Mesendoderm (in vitro differentiated cells): ENCODE data around the gene DCTN2.
"Not testable (repeated sequence)": the region's sequence is repeated elsewhere in the genome, so short reads cannot be mapped to it uniquely, and the experiment has no call there.

ENCODE experiments used
- DNase-seq: peaks from one replicate; pipeline ENCODE4 v3.0.0; 2013
- H2AK5ac ChIP-seq: 2 replicates; pipeline ENCODE4 v1.6.1; 2013; ENCODE audit warnings: low read length, inconsistent platforms
- H2BK120ac ChIP-seq: 2 replicates; pipeline ENCODE4 v1.6.1; 2013; ENCODE audit warnings: low read depth, mild to moderate bottlenecking, low read length, moderate library complexity, mixed read lengths
- H2BK15ac ChIP-seq: replicated peaks from 2 replicates; pipeline ENCODE4 v1.6.1; 2013; ENCODE audit warnings: low read depth, mild to moderate bottlenecking, moderate library complexity
- H2BK5ac ChIP-seq: 2 replicates; pipeline ENCODE4 v1.6.1; 2013; ENCODE audit warnings: low read length, inconsistent platforms
- H3K18ac ChIP-seq: 2 replicates; pipeline ENCODE4 v1.6.1; 2013; ENCODE audit warnings: mild to moderate bottlenecking, low read length, mixed read lengths
- H3K23ac ChIP-seq: one replicate; pipeline ENCODE4 v1.6.1; 2013; ENCODE audit warnings: low read length
- H3K27ac ChIP-seq: 2 replicates; pipeline ENCODE4 v1.5.1; 2013; ENCODE audit warnings: low read depth, mild to moderate bottlenecking, inconsistent platforms, low read length, moderate library complexity
- H3K27me3 ChIP-seq: 2 replicates; pipeline ENCODE4 v1.6.1; 2013; ENCODE audit warnings: low read length, control low read depth, mild to moderate bottlenecking, inconsistent platforms; ENCODE audit not compliant: insufficient read depth, poor library complexity
- H3K36me3 ChIP-seq: 2 replicates; pipeline ENCODE4 v1.6.1; 2013; ENCODE audit warnings: low read length, inconsistent platforms; ENCODE audit not compliant: control insufficient read depth, insufficient read depth
- H3K4ac ChIP-seq: one replicate; pipeline ENCODE4 v1.6.1; 2013; ENCODE audit warnings: low read depth, mild to moderate bottlenecking, low read length, moderate library complexity
- H3K4me1 ChIP-seq: 2 replicates; pipeline ENCODE4 v1.6.1; 2013; ENCODE audit warnings: low read depth, low read length, inconsistent platforms; ENCODE audit not compliant: control insufficient read depth
- H3K4me2 ChIP-seq: 2 replicates; pipeline ENCODE4 v1.6.1; 2013; ENCODE audit warnings: low read length
- H3K4me3 ChIP-seq: 2 replicates; pipeline ENCODE4 v1.5.1; 2013; ENCODE audit warnings: mild to moderate bottlenecking, low read length
- H3K56ac ChIP-seq: one replicate; pipeline ENCODE4 v1.6.1; 2013; ENCODE audit warnings: low read length
- H3K79me1 ChIP-seq: 2 replicates; pipeline ENCODE4 v1.6.1; 2013; ENCODE audit warnings: low read length, inconsistent platforms
- H3K79me2 ChIP-seq: 2 replicates; pipeline ENCODE4 v1.6.1; 2013; ENCODE audit warnings: mild to moderate bottlenecking, low read length; ENCODE audit not compliant: control insufficient read depth, insufficient read depth
- H3K9ac ChIP-seq: 2 replicates; pipeline ENCODE4 v1.6.1; 2013; ENCODE audit warnings: low read length, inconsistent platforms
- H4K5ac ChIP-seq: one replicate; pipeline ENCODE4 v1.6.1; 2013; ENCODE audit warnings: low read length
- H4K8ac ChIP-seq: one replicate; pipeline ENCODE4 v1.6.1; 2013; ENCODE audit warnings: low read depth, mild to moderate bottlenecking, control low read depth, low read length, moderate library complexity
- WGBS: extraction: QIAGEN DNeasy Blood & Tissue Kit; methylation state at CpG from one replicate; pipeline ENCODE4 v1.1.7; 2013; ENCODE audit warnings: low lambda C conversion rate, missing lambda C conversion rate; ENCODE audit not compliant: insufficient coverage; ENCODE audit errors: extremely low coverage; 5-methylcytosine and 5-hydroxymethylcytosine counted together

The DCTN2 gene

DNA sequence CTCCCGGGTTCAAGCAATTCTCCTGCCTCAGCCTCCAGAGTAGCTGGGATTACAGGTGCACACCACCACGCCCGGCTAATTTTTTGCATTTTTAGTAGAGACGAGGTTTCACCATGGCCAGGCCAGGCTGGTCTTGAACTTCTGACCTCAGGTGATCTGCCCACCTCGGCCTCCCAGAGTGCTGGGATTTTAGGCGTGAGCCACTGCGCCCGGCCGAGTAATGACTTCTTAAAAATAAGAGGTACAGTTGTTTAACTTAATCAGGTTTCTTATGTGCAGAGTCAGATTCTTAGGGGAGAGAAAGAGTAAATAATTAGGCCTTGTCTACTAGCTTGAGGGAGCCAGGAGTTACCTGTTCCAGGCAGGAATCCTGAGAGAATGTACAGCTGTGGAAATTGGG lies 32.7 kb downstream of the DCTN2 start:
- not testable (repeated sequence) for H3K18ac ChIP-seq, H3K4me3 ChIP-seq, H3K23ac ChIP-seq, DNase-seq, H2BK15ac ChIP-seq, H2AK5ac ChIP-seq, H3K56ac ChIP-seq, H3K27me3 ChIP-seq, H2BK120ac ChIP-seq, H3K4me2 ChIP-seq, H3K4ac ChIP-seq, H3K9ac ChIP-seq, H3K79me2 ChIP-seq, H3K27ac ChIP-seq, H2BK5ac ChIP-seq, H4K8ac ChIP-seq, H4K5ac ChIP-seq, H3K79me1 ChIP-seq, H3K4me1 ChIP-seq
- H3K36me3 ChIP-seq = peaks cover 40% of the 10 kb centered on the region
- no CpG with 5 or more reads among the region's 9 CpGs for WGBS

GRCh38 chr12:57513677-57514076 lies 33.3 kb downstream of the DCTN2 start:
- peaks cover 40% of the 10 kb centered on the region for H3K36me3 ChIP-seq
- H3K27ac ChIP-seq, H3K56ac ChIP-seq, DNase-seq, H2AK5ac ChIP-seq, H3K4me2 ChIP-seq, H4K8ac ChIP-seq, H3K4ac ChIP-seq, H3K4me1 ChIP-seq, H3K18ac ChIP-seq, H3K79me2 ChIP-seq, H4K5ac ChIP-seq, H3K27me3 ChIP-seq, H3K23ac ChIP-seq, H2BK5ac ChIP-seq, H3K9ac ChIP-seq, H2BK120ac ChIP-seq, H2BK15ac ChIP-seq, H3K4me3 ChIP-seq, H3K79me1 ChIP-seq: not testable (repeated sequence)
- no CpG with 5 or more reads among the region's 6 CpGs for WGBS

DNA sequence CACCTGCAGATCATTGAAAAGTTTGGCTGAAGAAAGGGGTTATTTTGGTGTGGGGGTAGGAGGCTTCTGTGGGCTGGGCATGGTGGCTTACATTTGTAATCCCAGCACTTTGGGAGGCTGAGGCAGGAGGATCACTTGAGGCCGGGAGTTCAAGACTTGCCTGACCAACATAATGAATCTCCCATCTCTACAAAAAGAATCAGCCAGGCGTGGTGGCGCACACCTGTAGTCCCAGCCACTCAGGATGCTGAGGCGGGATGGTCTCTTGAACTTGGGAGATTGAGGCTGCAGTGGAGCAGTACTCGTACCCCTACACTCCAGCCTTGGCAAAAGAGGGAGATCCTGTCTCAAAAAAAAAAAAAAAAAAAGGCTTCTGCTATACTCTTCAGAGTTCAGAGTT lies 33.7 kb downstream of the DCTN2 start:
- H3K79me2 ChIP-seq = peaks cover 2% of the 10 kb centered on the region

DNA sequence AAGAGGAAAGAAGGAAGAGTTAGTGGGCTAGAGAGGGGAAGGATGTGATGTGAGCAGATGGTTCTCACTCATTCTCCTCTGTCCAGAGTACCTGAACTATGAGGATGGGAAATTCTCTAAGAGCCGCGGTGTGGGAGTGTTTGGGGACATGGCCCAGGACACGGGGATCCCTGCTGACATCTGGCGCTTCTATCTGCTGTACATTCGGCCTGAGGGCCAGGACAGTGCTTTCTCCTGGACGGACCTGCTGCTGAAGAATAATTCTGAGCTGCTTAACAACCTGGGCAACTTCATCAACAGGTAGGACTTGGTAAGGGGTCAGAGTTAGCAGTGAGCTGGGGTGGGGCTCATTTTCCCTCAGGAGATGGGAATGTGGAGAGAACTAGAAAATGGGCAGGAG lies 34.3 kb downstream of the DCTN2 start:
- WGBS = no CpG with 5 or more reads among the region's 6 CpGs
- DNase-seq = no peak
- no peaks in the 10 kb centered on the region for H3K4me1 ChIP-seq
- H4K5ac ChIP-seq = no peak overlapping the region
- no peak overlapping the region for H2BK15ac ChIP-seq
- no peak overlapping the region for H3K27ac ChIP-seq
- H3K56ac ChIP-seq = no peak overlapping the region
- no peak overlapping the region for H3K23ac ChIP-seq
- no peak overlapping the region for H2BK5ac ChIP-seq
- H3K79me1 ChIP-seq = peaks cover 6% of the 10 kb centered on the region
- peaks cover 37% of the 10 kb centered on the region for H3K36me3 ChIP-seq
- H4K8ac ChIP-seq = no peak overlapping the region
- no peak overlapping the region for H2AK5ac ChIP-seq
- no peak overlapping the region for H2BK120ac ChIP-seq
- no peak overlapping the region for H3K4ac ChIP-seq
- no peak overlapping the region for H3K9ac ChIP-seq
- no peaks in the 10 kb centered on the region for H3K27me3 ChIP-seq
- no peaks in the 10 kb centered on the region for H3K79me2 ChIP-seq
- H3K18ac ChIP-seq = no peak overlapping the region
- no peak overlapping the region for H3K4me2 ChIP-seq
- no peak overlapping the region for H3K4me3 ChIP-seq

More for the DNA sequence above, 33.7 kb downstream of the DCTN2 start:
- WGBS = no CpG with 5 or more reads among the region's 5 CpGs
- H3K18ac ChIP-seq = no peak overlapping the region
- H2BK120ac ChIP-seq = no peak overlapping the region
- no peak overlapping the region for H3K23ac ChIP-seq
- H3K4me2 ChIP-seq = no peak overlapping the region
- peaks cover 6% of the 10 kb centered on the region for H3K79me1 ChIP-seq
- DNase-seq = no peak
- H3K27ac ChIP-seq = no peak overlapping the region
- no peak overlapping the region for H4K8ac ChIP-seq
- no peak overlapping the region for H3K9ac ChIP-seq
- no peak overlapping the region for H3K4me3 ChIP-seq
- no peaks in the 10 kb centered on the region for H3K27me3 ChIP-seq
- peaks cover 39% of the 10 kb centered on the region for H3K36me3 ChIP-seq
- no peak overlapping the region for H2BK15ac ChIP-seq
- H3K56ac ChIP-seq = no peak overlapping the region
- H4K5ac ChIP-seq = no peak overlapping the region
- no peak overlapping the region for H2BK5ac ChIP-seq
- H3K4me1 ChIP-seq = peaks cover under 1% of the 10 kb centered on the region
- H3K4ac ChIP-seq = no peak overlapping the region
- H2AK5ac ChIP-seq = no peak overlapping the region

DNA sequence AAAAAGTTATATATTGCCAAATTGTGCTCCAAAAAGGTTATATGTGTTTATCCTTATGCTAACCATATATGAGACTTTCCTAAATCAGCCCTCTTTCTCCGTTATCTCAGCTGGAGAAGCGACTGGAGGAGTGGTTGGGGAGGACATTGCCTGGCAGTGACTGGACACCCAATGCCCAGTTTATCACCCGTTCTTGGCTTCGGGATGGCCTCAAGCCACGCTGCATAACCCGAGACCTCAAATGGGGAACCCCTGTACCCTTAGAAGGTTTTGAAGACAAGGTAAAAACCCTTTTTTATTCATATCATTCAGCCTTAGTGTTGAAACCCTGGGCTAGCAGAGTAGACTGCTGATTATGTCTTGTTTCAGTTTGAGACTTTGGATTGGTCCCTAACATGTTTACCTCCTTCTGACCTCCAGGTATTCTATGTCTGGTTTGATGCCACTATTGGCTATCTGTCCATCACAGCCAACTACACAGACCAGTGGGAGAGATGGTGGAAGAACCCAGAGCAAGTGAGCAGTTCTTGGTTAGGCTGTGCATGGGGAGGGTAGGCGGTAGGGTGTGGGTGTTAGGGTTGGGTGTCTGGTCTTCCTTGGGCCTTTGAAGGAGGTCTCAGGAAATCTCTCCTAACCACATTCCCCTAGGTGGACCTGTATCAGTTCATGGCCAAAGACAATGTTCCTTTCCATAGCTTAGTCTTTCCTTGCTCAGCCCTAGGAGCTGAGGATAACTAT lies 35.2 kb downstream of the DCTN2 start:
- Histone ChIP-seq H3K56ac (no peak overlapping the region), H2BK15ac (no peak overlapping the region), H2BK5ac (no peak overlapping the region), H4K5ac (no peak overlapping the region), H3K4me1 (no peaks in the 10 kb centered on the region), H3K4ac (no peak overlapping the region), H2AK5ac (no peak overlapping the region), H3K79me2 (no peaks in the 10 kb centered on the region), H3K18ac (no peak overlapping the region), H3K4me3 (no peak overlapping the region), H3K27me3 (no peaks in the 10 kb centered on the region), H3K4me2 (no peak overlapping the region), H3K79me1 (peaks cover 4% of the 10 kb centered on the region), H4K8ac (no peak overlapping the region), H3K36me3 (peaks cover 32% of the 10 kb centered on the region), H3K27ac (no peak overlapping the region), H3K23ac (no peak overlapping the region), H3K9ac (no peak overlapping the region), H2BK120ac (no peak overlapping the region)
- DNase-seq = no peak
- WGBS = no CpG with 5 or more reads among the region's 7 CpGs

GRCh38 chr12:57511161-57511560 lies 35.8 kb downstream of the DCTN2 start:
- H2BK5ac ChIP-seq = no peak overlapping the region
- DNase-seq = no peak
- no peak overlapping the region for H3K4ac ChIP-seq
- WGBS = no CpG with 5 or more reads among the region's 4 CpGs
- no peak overlapping the region for H4K5ac ChIP-seq
- no peak overlapping the region for H3K9ac ChIP-seq
- H2AK5ac ChIP-seq = no peak overlapping the region
- peaks cover 2% of the 10 kb centered on the region for H3K79me1 ChIP-seq
- no peaks in the 10 kb centered on the region for H3K27me3 ChIP-seq
- H3K27ac ChIP-seq = no peak overlapping the region
- no peak overlapping the region for H3K4me2 ChIP-seq
- H2BK15ac ChIP-seq = no peak overlapping the region
- H3K36me3 ChIP-seq = peaks cover 29% of the 10 kb centered on the region
- no peak overlapping the region for H2BK120ac ChIP-seq
- H3K18ac ChIP-seq = no peak overlapping the region
- no peak overlapping the region for H4K8ac ChIP-seq
- no peak overlapping the region for H3K23ac ChIP-seq
- no peak overlapping the region for H3K4me3 ChIP-seq
- H3K4me1 ChIP-seq = no peaks in the 10 kb centered on the region
- no peak overlapping the region for H3K56ac ChIP-seq
- no peaks in the 10 kb centered on the region for H3K79me2 ChIP-seq
